Liver (tissue), 3 donors: Measurements from ENCODE around the gene ZFYVE28.

ENCODE experiments used
- CTCF ChIP-seq: fragments of 150-350 bp; IDR thresholded peaks from 2 replicates; pipeline ENCODE4 v1.5.1; 2017; ENCODE audit warnings: improper control_type of control experiment, low read depth, low read length; ENCODE audit not compliant: missing input control
- RAD21 ChIP-seq, 2 donors: IDR thresholded peaks; 2 replicates each; pipeline ENCODE4 v1.6.1; 2016; ENCODE audit warnings: antibody characterized with exemption in 2 of 2, mild to moderate bottlenecking in 2 of 2
- donor health status: healthy.
- donor health status: healthy.

DNA sequence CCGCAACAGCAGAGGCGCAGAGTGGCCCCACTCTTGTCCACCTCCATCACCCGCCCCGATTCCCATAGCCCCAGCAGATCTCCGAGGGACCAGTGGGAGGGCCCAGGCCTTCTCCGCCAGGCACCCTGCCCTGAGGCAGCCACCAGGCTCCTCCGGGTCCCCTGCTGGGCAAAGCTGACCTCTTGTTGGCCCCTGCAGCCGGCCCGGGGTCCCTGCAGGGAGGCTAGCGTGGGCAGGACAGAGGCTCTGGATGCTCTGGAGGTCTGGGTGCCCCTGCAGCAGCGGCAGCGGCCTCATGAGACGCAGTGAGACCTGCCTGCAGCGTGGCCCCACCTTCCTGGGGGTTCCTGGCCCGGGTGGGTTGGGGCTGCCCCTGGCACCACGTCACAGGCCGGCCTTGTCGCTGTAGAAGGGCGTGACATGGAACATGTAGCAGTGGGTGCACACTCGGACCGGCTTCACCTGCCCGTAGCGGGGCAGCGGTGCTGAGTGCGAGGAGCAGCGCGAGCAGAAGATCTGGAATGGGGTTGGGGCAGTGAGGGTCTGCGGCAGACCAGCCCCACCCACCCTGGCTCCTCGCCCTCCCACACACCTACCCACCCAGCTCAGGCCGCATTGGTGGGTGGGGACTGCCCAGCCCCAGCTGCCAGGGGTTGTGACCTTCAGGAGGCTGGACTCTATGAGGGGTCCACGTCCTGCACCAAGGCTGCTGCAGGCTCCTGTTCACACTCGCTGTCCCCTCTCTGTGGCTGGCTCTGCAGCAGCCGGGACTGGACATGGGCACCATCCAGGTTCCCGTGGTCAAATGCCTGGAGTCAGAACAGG lies 147.9 kb downstream of the ZFYVE28 start:
- TF ChIP-seq RAD21 (IDR thresholded peaks at IDR 0.05) (no peak), CTCF (no peak)
